ENCODE results near the gene LSP1.

GRCh38 chr11:1843796-1844195 lies 9.1 kb upstream of the LSP1 start:
- TF ChIP-seq, protein P1, sequence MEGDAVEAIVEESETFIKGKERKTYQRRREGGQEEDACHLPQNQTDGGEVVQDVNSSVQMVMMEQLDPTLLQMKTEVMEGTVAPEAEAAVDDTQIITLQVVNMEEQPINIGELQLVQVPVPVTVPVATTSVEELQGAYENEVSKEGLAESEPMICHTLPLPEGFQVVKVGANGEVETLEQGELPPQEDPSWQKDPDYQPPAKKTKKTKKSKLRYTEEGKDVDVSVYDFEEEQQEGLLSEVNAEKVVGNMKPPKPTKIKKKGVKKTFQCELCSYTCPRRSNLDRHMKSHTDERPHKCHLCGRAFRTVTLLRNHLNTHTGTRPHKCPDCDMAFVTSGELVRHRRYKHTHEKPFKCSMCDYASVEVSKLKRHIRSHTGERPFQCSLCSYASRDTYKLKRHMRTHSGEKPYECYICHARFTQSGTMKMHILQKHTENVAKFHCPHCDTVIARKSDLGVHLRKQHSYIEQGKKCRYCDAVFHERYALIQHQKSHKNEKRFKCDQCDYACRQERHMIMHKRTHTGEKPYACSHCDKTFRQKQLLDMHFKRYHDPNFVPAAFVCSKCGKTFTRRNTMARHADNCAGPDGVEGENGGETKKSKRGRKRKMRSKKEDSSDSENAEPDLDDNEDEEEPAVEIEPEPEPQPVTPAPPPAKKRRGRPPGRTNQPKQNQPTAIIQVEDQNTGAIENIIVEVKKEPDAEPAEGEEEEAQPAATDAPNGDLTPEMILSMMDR (conservative IDR thresholded peaks at IDR 0.05; ENCODE audit: low read length) = no peak
- TF ChIP-seq EZH2phosphoT487 (IDR thresholded peaks at IDR 0.05; ENCODE audit: borderline replicate concordance, low read depth, low read length) = no peak
